Fibroblast of lung (primary cell): ENCODE measurements around the gene PWWP2B.

ENCODE experiments used
- CTCF ChIP-seq, 2 donors: IDR thresholded peaks in 1 of 2; conservative IDR thresholded peaks in 1 of 2; 1 replicate in 1 of 2; 2 replicates in 1 of 2; pipeline ENCODE4 v1.5.1; 2011 to 2012; ENCODE audit warnings: low read length in 2 of 2, control low read depth in 1 of 2, inconsistent platforms in 1 of 2, low read depth in 1 of 2, mild to moderate bottlenecking in 1 of 2
- EZH2 ChIP-seq: IDR thresholded peaks from 2 replicates; pipeline ENCODE4 v1.5.1; 2012; ENCODE audit warnings: low read length, control low read depth, mild to moderate bottlenecking; ENCODE audit errors: missing control alignments

- no peak for TF ChIP-seq CTCF (conservative IDR thresholded peaks at IDR 0.05 in 1 of 2, IDR thresholded peaks at IDR 0.05 in 1 of 2; ENCODE audit: low read depth in 1 of 2, low read length in 2 of 2)
- no peak for TF ChIP-seq EZH2
Measured at GRCh38 chr10:132421847-132422751, 25.1 kb downstream of the PWWP2B start.
